ENCODE results near the gene ELAVL1.

GRCh38 chr19:7909471-7910067, 95.9 kb downstream of the ELAVL1 start:
- TF ChIP-seq POLR2A (IDR thresholded peaks at IDR 0.05) (no peak), CTCF (IDR thresholded peaks at IDR 0.05) (no peak)
